ENCODE results near the gene EML3. TPM values are rescaled to one million over a fixed set of nuclear protein-coding genes. Genes with fewer than 3 reads are reported as not detected.

Gene EML3
- total and polyA plus RNA-seq, 2 donors, result 12.9 to 47.7 TPM

GRCh38 chr11:62552485-62553079 lies 60.0 kb downstream of the EML3 start:
- Histone ChIP-seq H3K4me1 (ENCODE audit: insufficient read depth) (no peaks in the 10 kb centered on the region), H3K4me3 (ENCODE audit: low read depth, low read length) (no peak overlapping the region), H3K27ac (ENCODE audit: low read depth) (peak overlapping the region; percentile 85), H3K36me3 (ENCODE audit: insufficient read depth) (no peaks in the 10 kb centered on the region)
- 8% methylated on average over 4 of the region's 4 CpGs for WGBS
- no peak for DNase-seq (ENCODE audit: extremely low spot score)

Small RNAs within 50 kb of the gene (small RNA-seq; reads per million reads assigned to genes)
- gene AP001458.1 (not detected), gene EEF1G (not detected), gene MIR6747 (0.33 reads per million, percentile 16 among the genes with 10 or more reads in this experiment)

Other genes starting within 250 kb of the EML3 start
- gene SCGB1A1, start 193.7 kb downstream of the EML3 start, total RNA-seq, result 9.5 TPM
- not detected for gene SCGB1A1, start 193.7 kb downstream of the EML3 start, polyA plus RNA-seq
- 554 TPM for gene AHNAK, start 66.0 kb downstream of the EML3 start, total RNA-seq
- 200 TPM for gene AHNAK, start 66.0 kb downstream of the EML3 start, polyA plus RNA-seq
- 863 TPM for gene EEF1G, start 38.9 kb downstream of the EML3 start, total RNA-seq
- gene EEF1G, start 38.9 kb downstream of the EML3 start, polyA plus RNA-seq, result 1,468 TPM
- gene TUT1, start 21.3 kb downstream of the EML3 start, total RNA-seq, result 5.1 TPM
- 14.3 TPM for gene TUT1, start 21.3 kb downstream of the EML3 start, polyA plus RNA-seq
- 75.2 TPM for gene MTA2, start 10.9 kb downstream of the EML3 start, total RNA-seq
- 52.8 TPM for gene MTA2, start 10.9 kb downstream of the EML3 start, polyA plus RNA-seq
- gene ROM1, start 482 bp upstream of the EML3 start, total RNA-seq, result 1.3 TPM
- gene ROM1, start 482 bp upstream of the EML3 start, polyA plus RNA-seq, result 18.9 TPM
- gene B3GAT3, start 9.2 kb upstream of the EML3 start, total RNA-seq, result 9.7 TPM
- gene B3GAT3, start 9.2 kb upstream of the EML3 start, polyA plus RNA-seq, result 37.7 TPM
- 93.9 TPM for gene GANAB, start 33.8 kb upstream of the EML3 start, total RNA-seq
- 152 TPM for gene GANAB, start 33.8 kb upstream of the EML3 start, polyA plus RNA-seq
- gene INTS5, start 40.5 kb upstream of the EML3 start, total RNA-seq, result 7.9 TPM
- 16.6 TPM for gene INTS5, start 40.5 kb upstream of the EML3 start, polyA plus RNA-seq
- 10.9 TPM for gene C11orf98, start 52.4 kb upstream of the EML3 start, total RNA-seq
- 72.1 TPM for gene C11orf98, start 52.4 kb upstream of the EML3 start, polyA plus RNA-seq
- gene CSKMT, start 52.5 kb upstream of the EML3 start, total RNA-seq, result 5.0 TPM
- gene CSKMT, start 52.5 kb upstream of the EML3 start, polyA plus RNA-seq, result 9.5 TPM
- 3.4 TPM for gene UQCC3, start 58.9 kb upstream of the EML3 start, total RNA-seq
- gene UQCC3, start 58.9 kb upstream of the EML3 start, polyA plus RNA-seq, result 13.3 TPM
- 3.1 TPM for gene LBHD1, start 59.5 kb upstream of the EML3 start, total RNA-seq
- 2.8 TPM for gene LBHD1, start 59.5 kb upstream of the EML3 start, polyA plus RNA-seq
- gene UBXN1, start 66.3 kb upstream of the EML3 start, total RNA-seq, result 34.5 TPM
- gene UBXN1, start 66.3 kb upstream of the EML3 start, polyA plus RNA-seq, result 206 TPM
- gene LRRN4CL, start 76.8 kb upstream of the EML3 start, total RNA-seq, result 10.9 TPM
- 16.7 TPM for gene LRRN4CL, start 76.8 kb upstream of the EML3 start, polyA plus RNA-seq
- gene BSCL2, start 94.6 kb upstream of the EML3 start, total RNA-seq, result 25.6 TPM
- gene BSCL2, start 94.6 kb upstream of the EML3 start, polyA plus RNA-seq, result 52.6 TPM
- 0.37 TPM for gene GNG3, start 94.9 kb upstream of the EML3 start, total RNA-seq
- gene GNG3, start 94.9 kb upstream of the EML3 start, polyA plus RNA-seq, result 0.96 TPM
- 25.9 TPM for gene HNRNPUL2, start 114.7 kb upstream of the EML3 start, total RNA-seq
- gene HNRNPUL2, start 114.7 kb upstream of the EML3 start, polyA plus RNA-seq, result 50.4 TPM
- 35.6 TPM for gene TTC9C, start 115.7 kb upstream of the EML3 start, total RNA-seq
- 27.3 TPM for gene TTC9C, start 115.7 kb upstream of the EML3 start, polyA plus RNA-seq
- gene ZBTB3, start 141.4 kb upstream of the EML3 start, total RNA-seq, result 10.5 TPM
- 3.2 TPM for gene ZBTB3, start 141.4 kb upstream of the EML3 start, polyA plus RNA-seq
- 46.4 TPM for gene POLR2G, start 148.8 kb upstream of the EML3 start, total RNA-seq
- 107 TPM for gene POLR2G, start 148.8 kb upstream of the EML3 start, polyA plus RNA-seq
- 8.5 TPM for gene TAF6L, start 158.6 kb upstream of the EML3 start, total RNA-seq
- gene TAF6L, start 158.6 kb upstream of the EML3 start, polyA plus RNA-seq, result 21.9 TPM
- 26.2 TPM for gene TMEM179B, start 174.6 kb upstream of the EML3 start, total RNA-seq
- gene TMEM179B, start 174.6 kb upstream of the EML3 start, polyA plus RNA-seq, result 64.1 TPM
- gene TMEM223, start 179.2 kb upstream of the EML3 start, total RNA-seq, result 16.7 TPM
- gene TMEM223, start 179.2 kb upstream of the EML3 start, polyA plus RNA-seq, result 21.3 TPM
- gene NXF1, start 192.7 kb upstream of the EML3 start, total RNA-seq, result 32.4 TPM
- gene NXF1, start 192.7 kb upstream of the EML3 start, polyA plus RNA-seq, result 103 TPM
- 30.0 TPM for gene STX5, start 219.3 kb upstream of the EML3 start, total RNA-seq
- gene STX5, start 219.3 kb upstream of the EML3 start, polyA plus RNA-seq, result 32.0 TPM
- gene TEX54, start 220.1 kb upstream of the EML3 start, total RNA-seq, result not detected
- gene TEX54, start 220.1 kb upstream of the EML3 start, polyA plus RNA-seq, result not detected
- 31.1 TPM for gene WDR74, start 226.8 kb upstream of the EML3 start, total RNA-seq
- gene WDR74, start 226.8 kb upstream of the EML3 start, polyA plus RNA-seq, result 47.1 TPM

All from urinary bladder (tissue), 4 donors.